Cardiac fibroblast (primary cell): ENCODE measurements around the gene FA2H.

Experiments
- DNase-seq, 2 donors: peaks; one replicate each; pipeline versions ENCODE4 v3.0.0 to v3.0.0-alpha.2; 2010; ENCODE audit warnings: low read depth in 2 of 2
- H3K4me3 ChIP-seq, 2 donors: replicated peaks in 1 of 2; 1 replicate in 1 of 2; 2 replicates in 1 of 2; pipeline ENCODE4 v1.5.1; 2011; ENCODE audit warnings: low read depth in 2 of 2, low read length in 2 of 2, mild to moderate bottlenecking in 2 of 2, moderate library complexity in 1 of 2
- CTCF ChIP-seq: IDR thresholded peaks from one replicate; pipeline ENCODE4 v1.5.1; 2011; ENCODE audit warnings: low read depth, mild to moderate bottlenecking, low read length, inconsistent platforms

Gene FA2H

GRCh38 chr16:74759564-74759963, 15.1 kb downstream of the FA2H start:
- no peak for DNase-seq
- no peak overlapping the region for H3K4me3 ChIP-seq
- no peak for TF ChIP-seq CTCF

- TF ChIP-seq CTCF, result no peak
- DNase-seq, result no peak
- H3K4me3 ChIP-seq, result no peak overlapping the region
These were observed 15.8 kb downstream of the FA2H start for GRCh38 chr16:74758801-74759200.

GRCh38 chr16:74757349-74757748, 17.3 kb downstream of the FA2H start:
- no peak for TF ChIP-seq CTCF
- DNase-seq, result no peak

GRCh38 chr16:74756203-74756602, 18.4 kb downstream of the FA2H start:
- DNase-seq, result no peak
- no peak for TF ChIP-seq CTCF

More at GRCh38 chr16:74757349-74757748, 17.3 kb downstream of the FA2H start:
- H3K4me3 ChIP-seq, result no peak overlapping the region

GRCh38 chr16:74753180-74753579, 21.4 kb downstream of the FA2H start:
- no peak for DNase-seq
- H3K4me3 ChIP-seq, result no peak overlapping the region
- no peak for TF ChIP-seq CTCF

More at GRCh38 chr16:74756203-74756602, 18.4 kb downstream of the FA2H start:
- H3K4me3 ChIP-seq, result no peak overlapping the region

GRCh38 chr16:74752756-74753155, 21.9 kb downstream of the FA2H start:
- no peak overlapping the region for H3K4me3 ChIP-seq
- TF ChIP-seq CTCF, result no peak
- no peak for DNase-seq

GRCh38 chr16:74752258-74752657, 22.4 kb downstream of the FA2H start:
- no peak for DNase-seq
- H3K4me3 ChIP-seq, result no peak overlapping the region
- TF ChIP-seq CTCF, result no peak
